Activated CD4-positive, CD25-positive, alpha-beta regulatory T cell treated with anti-CD3 and anti-CD28 coated beads, Interleukin-2, amount 50 U/mL, for 16 hours (primary cell): ENCODE data around the gene KCNA10.
"Not testable (repeated sequence)": the region's sequence is repeated elsewhere in the genome, so short reads cannot be mapped to it uniquely, and the experiment has no call there.

Source experiments
- DNase-seq: peaks from one replicate; pipeline ENCODE4 v3.0.0-alpha.2; 2020; ENCODE audit warnings: low read depth, low spot score

Gene KCNA10

DNA sequence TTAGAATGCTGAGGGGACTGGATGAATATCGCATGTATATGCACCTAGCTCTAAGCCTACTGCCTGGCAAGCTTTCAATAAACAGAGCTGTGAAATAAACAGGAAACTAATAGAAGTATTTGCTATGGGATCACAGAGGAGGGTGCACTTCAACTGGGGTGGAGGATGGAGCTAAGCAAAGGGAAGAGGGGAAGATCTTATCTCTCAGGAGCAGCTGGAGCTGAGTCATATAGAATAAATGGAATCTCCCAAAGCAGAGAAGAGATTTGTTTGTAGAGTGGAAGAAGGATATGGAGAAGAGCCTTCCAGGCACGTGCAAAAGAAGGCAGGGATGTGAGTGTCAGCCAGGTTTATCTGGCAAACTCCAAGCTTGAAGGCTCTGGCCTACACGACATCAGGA lies 17.0 kb upstream of the KCNA10 start:
- DNase-seq, result no peak

DNA sequence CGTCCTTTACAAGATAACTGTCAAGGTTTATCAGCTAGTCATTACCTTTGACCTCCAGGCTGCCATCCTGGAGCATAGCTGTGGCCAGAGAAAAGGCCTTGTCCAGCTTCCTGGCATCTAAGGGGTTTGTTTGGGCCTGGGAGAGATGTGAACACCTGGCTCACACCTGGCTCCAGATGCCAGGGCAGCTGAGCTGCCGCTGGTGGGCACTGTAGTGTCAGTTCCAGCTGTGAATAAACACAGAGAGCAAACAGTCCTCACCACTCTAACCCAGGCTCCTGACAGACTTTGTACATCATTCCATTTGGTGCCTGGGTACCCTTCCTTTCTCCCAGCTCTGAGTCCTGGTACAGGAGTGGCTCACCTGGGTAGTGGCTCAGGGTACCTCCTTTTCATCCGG lies 14.3 kb upstream of the KCNA10 start:
- no peak for DNase-seq

DNA sequence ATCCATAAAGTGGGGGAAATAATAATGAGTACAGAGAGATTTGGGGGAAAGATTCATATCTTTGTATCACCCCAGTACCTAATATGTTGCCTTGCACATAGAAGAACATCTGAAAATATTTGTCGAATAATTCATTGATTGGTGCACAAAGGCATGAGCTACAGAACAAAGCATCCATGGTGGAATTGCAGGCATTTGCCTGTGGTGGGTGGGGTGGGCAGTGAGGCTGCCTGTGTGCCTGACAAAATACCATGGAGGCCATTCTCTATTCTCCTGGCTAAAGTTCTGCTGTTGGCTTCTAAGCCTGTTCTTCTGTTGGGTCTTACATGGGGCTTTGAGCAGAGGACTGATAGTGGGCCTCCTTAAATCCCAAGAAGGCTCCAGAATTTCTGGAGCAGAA lies 10.0 kb upstream of the KCNA10 start:
- no peak for DNase-seq

GRCh38 chr1:110526201-110526780 lies 7.3 kb upstream of the KCNA10 start:
- DNase-seq, result no peak

DNA sequence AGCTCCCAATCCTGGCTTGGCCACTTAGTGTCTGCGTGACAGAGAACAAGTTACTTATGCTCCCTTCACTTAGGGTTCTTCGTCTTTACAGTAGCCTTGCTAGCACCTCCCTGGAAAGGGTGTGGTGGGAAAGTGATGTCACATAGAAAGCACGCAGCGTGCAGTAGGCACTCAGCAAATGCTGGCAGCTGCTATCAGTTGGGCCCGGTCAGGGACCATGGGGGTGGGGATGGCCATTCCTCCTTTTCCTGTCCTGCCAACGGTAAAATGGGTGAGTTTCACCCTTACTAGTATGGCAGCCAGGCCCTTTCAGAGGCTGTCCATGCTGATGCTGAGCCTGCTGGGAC lies 6.2 kb upstream of the KCNA10 start:
- DNase-seq, result no peak

DNA sequence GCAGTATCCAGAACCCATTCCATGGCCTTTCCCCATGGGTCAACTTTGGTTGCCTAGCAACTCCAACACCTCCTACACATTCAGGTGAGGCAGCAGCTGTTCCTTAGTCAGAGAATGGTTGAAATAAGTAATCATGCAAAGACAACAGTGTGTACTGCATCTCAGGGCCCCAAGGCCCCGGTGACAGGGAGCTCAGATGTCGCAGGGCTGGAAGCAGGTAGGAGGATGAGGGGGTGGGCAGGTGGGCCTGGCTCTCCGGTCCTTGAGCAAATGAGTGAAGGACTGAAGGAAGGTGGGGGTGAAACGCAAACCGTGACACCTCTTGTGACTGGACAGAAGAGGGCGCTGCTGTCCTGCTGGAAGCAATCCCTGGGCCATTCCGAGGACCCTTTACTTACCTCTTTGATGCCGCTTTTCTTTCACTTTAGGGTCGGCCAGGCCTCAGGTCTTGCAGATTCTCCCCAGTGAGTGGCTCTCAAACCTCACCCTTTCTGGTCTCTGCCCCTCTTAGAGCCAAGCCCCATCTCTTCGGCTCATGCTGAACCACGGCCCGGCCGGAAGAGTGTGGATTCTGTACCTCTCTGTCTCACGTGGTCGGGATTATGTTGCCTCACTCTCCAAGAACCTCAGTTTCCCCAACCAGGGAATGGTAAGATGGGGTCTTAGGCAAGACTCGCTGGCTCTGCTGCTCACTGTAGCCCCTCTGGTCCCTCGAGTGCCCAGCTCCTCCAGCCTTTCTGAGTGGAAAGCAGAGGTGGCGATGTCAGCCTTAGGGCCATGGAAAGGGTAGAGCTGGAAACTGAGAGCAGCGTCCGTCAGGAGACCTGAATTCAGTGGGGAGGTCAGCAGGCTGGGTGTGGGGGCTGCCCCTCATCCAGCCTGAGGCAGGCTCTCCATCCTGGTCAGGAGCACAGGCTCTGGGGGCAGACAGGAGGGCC lies 5.6 kb upstream of the KCNA10 start:
- no peak for DNase-seq

DNA sequence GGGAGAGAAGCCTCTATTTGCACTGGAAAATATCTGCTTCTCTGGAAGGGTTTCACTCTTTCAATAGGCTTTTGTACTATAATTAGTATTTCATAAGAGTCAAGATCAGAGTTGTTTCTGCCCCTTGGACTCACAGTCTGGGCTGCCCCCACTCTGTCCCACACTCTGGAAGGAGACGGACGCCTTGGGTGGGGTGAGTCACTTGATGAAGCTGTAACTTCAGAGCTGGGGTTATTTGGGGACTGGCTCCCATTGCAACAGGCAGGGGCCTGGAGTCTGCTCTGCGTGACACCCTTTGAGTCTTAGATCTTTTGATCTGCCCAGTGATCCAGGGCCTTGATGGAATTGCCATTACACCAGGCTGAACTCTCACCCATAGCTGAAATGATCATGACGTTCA lies 4.0 kb upstream of the KCNA10 start:
- no peak for DNase-seq

DNA sequence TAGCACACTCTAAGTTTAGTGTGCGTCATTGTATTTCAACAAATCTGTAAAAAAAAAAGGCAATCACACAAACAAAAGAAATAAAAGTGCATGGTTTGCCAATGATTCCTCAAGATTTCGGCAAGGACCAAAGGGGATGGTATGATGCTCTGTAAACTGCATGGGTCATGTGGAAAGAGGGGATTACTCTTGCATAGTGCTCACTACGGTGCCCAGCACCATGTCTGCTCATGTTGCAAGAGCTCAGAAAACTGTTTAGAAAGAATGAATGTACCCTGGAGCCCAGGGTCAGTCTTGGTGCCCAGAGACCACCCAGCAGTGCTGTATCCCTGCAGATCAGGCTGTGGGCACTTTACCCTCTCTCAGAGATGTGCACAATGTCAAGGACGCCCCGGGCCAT lies 3.6 kb upstream of the KCNA10 start:
- no peak for DNase-seq

- no peak for DNase-seq
Measured at GRCh38 chr1:110520827-110521226, 1.9 kb upstream of the KCNA10 start.

GRCh38 chr1:110515891-110516290 lies 3.1 kb downstream of the KCNA10 start:
- no peak for DNase-seq

DNA sequence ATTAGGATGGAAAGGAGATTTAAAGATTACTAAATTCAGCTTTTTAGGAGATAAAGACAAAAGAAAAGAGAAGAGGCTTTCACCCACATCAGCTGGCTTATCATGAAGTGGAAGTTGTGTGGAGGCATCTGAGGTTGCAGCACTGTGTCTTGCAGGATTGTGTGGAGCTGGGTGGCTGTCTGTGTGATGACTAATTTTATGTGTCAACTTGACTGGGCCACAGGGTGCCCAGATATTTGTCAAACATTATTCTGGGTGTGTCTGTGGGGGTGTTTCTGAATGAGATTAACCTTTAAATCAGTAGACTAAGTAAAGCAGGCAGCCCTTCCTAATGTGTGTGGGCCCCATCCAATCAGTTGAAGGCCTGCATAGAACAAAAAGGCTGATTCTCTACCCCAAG lies 3.9 kb downstream of the KCNA10 start:
- no peak for DNase-seq

GRCh38 chr1:110513511-110513910 lies 5.5 kb downstream of the KCNA10 start:
- no peak for DNase-seq

DNA sequence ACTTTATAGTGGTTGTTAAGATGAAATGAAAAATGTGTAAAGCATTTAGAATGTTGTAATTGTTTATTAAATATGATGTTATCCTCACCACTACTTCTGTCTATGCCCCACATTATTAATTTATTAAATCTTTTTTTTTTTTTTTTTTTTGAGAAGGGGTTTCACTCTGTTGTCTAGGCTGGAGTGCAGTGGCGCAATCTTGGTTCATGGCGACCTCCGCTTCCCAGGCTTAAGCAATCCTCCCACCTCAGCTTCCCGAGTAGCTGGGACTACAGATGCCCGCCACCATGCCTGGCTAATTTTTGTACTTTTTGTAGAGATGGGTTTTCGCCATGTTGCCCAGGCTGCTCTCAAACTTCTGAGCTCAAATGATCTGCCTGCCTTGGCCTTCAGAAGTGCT lies 7.5 kb downstream of the KCNA10 start:
- DNase-seq, result no peak

- not testable (repeated sequence) for DNase-seq
Measured at GRCh38 chr1:110510921-110511320, 8.1 kb downstream of the KCNA10 start.

GRCh38 chr1:110509655-110510054 lies 9.3 kb downstream of the KCNA10 start:
- DNase-seq, result no peak

- no peak for DNase-seq
Measured at GRCh38 chr1:110508028-110508940, 10.7 kb downstream of the KCNA10 start.

DNA sequence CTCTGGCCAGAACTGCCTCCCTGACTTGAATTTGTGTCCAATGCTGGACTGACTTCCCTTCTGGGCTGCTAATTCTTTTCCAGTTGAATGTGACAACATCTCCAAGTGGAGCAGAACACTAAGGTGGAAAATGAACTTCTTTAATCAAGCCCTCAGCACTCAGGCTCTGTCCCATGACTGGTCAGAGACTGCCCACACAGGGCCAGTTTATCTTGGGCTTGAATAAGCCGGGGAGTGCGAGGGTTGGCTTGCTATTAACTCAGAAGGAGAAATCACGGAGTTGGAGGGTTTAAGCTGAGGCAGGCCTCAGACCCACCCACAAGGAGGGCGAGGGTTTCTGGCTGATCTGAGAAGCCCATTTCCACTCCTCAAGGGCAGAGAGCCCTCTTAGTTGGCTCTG lies 12.4 kb downstream of the KCNA10 start:
- DNase-seq, result no peak

- no peak for DNase-seq
Measured at GRCh38 chr1:110505596-110505995, 13.4 kb downstream of the KCNA10 start.

GRCh38 chr1:110504226-110504625 lies 14.7 kb downstream of the KCNA10 start:
- no peak for DNase-seq

DNA sequence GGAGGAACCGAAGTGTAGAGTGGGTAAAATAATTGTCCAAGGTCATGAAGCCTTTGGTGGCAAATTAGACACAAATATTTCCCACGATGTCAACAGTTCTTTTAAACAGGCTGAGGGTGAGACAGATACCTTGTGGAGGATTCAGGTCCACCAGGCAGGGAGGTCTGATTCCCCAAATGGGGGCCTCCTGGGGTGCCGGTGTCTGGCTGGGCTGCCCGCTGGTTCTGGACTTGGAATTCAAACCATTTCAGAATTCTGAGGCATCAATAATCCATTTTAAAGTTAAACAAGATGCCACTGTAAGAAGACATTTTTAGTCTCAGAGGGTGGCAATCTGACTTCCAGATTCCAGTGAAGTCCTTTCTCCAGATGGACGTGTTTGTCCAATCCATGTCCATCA lies 15.5 kb downstream of the KCNA10 start:
- DNase-seq, result no peak

DNA sequence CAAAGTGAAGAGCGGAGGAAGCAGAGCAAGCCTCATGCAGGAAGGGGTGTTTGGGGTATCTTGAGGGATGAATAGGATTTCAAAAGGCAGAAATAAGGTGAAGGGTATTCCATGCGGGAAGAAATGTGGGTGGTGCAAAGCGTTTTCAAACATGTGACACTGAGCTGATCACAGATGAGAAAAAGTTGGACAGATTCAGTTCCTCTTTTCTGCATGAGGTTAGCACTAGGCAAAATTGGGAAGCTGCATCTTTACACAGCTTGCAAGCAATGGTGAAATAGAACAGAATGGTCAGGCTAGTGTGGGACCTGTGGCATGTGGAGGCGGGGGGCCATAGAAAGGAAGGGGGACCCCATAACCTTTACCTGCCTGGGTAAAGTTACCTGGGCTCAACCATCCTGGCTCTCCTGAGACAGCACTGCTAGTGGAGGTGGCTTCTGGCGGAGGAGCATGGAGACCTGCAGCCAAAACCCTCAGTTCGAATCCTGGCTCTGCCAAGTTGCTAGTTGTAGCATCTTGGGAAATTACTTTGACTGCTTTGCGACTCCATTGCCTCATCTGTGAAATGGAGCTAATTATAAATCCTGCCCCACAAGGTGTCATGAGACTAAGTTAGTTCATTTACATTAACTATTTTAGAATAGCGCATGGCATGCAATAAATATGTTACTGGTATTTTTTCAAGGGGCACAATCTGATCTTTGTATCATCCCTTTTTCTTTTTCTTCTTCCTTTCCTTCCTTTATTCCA lies 16.4 kb downstream of the KCNA10 start:
- DNase-seq, result no peak
